Left forelimb (tissue), 1 donor: ENCODE measurements around the gene MRTFA.
"Not testable (repeated sequence)": the region's sequence is repeated elsewhere in the genome, so short reads cannot be mapped to it uniquely, and the experiment has no call there.

Source experiments
- DNase-seq: peaks from one replicate; pipeline ENCODE4 v3.0.0-alpha.2; 2018; ENCODE audit warnings: low spot score

Gene MRTFA

DNA sequence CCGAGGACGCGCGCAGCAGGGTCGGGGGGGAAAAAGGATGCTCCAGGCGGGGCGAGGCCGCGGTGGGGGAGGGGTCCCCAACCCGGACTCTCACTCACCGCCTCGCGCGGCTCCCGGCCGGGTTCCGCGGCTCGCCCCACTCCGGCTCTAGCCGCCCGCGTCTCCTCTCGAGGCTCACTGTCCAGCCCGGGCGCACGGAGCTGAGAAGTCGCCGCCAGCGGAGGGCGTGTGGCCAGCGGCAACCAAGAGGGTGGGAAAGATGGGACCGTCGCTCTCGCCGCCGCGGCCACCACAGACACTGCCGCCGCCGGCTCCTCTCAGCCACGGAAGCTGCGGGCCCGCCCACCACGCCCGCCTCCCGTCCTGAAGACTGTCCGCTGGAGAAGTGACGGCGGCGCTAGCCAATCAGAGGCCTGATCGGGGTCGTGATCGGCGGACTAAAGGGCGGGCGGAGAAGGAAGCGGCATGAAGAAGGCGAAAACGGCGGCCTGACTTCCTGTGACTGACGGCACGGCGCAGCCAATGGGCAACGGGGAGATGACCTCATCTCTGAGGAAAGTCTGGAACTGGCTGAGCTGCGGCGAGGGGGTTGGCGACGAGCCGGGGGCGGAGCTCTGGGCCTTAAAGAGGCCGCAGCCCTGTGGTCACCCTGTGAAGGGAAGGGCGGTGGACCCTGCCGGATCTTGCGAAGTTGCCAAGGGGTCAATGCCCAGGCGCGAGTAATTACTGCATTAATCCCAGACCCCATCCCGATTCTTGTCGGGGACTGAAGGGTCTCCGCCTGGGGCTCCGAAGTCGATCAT lies at the start of gene MRTFA:
Gene MRTFA, minus strand, starts transcription at position 340 of the 803 bp plus-strand sequence.
- DNase-seq: peak; percentile 100

DNA sequence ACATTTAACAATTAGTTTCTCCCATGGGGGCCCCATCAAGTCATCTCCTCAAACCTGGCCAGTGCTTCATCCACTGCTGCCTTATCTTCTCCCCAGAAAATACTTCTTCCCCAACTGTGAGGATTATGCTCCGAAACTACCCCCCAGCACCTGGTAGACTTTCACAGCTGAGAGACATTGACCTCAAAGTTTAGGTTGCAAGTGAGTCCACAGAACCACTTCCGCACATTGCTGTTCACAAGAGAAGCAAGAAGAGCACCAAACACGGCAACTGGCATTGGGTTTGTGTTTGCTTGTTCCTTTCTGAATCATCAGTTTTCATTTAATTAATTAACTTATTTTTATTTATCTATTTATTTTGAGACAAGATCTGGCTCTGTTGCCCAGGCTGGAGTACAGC lies 48.9 kb upstream of the MRTFA start:
- DNase-seq: no peak

DNA sequence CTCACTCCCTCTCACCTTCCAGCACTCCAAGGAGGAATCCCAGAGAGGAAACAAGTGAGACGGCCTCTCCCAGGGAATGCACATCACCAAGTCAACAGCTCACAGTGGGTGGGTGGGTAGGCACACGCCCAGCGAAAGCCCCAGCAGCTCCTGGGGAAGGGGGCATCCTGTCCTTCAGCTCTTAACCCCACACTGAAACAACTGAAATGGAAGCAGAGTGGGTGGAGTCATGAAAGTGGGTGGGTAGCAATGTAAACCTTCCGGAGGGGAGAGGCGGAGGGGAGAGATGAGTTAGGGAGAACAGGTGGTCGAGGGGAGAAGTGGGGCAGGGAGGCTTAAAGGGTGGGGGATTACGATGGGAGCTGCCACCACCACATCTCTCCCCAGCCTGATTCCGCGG lies 48.2 kb upstream of the MRTFA start:
- DNase-seq: no peak

DNA sequence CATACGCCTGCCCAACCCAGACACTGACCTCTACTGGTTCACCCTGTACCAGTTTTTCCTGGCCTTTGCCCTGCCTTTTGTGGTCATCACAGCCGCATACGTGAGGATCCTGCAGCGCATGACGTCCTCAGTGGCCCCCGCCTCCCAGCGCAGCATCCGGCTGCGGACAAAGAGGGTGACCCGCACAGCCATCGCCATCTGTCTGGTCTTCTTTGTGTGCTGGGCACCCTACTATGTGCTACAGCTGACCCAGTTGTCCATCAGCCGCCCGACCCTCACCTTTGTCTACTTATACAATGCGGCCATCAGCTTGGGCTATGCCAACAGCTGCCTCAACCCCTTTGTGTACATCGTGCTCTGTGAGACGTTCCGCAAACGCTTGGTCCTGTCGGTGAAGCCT lies 44.9 kb upstream of the MRTFA start:
- no peak for DNase-seq

DNA sequence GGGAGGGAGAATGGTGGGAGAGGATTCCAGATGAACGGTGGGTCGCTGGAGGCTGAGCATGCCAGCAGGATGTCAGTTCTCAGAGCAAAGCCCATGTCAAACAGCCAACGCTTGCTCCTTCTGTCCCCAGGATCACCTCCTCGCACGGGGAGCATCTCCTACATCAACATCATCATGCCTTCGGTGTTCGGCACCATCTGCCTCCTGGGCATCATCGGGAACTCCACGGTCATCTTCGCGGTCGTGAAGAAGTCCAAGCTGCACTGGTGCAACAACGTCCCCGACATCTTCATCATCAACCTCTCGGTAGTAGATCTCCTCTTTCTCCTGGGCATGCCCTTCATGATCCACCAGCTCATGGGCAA lies 44.3 kb upstream of the MRTFA start:
- no peak for DNase-seq

DNA sequence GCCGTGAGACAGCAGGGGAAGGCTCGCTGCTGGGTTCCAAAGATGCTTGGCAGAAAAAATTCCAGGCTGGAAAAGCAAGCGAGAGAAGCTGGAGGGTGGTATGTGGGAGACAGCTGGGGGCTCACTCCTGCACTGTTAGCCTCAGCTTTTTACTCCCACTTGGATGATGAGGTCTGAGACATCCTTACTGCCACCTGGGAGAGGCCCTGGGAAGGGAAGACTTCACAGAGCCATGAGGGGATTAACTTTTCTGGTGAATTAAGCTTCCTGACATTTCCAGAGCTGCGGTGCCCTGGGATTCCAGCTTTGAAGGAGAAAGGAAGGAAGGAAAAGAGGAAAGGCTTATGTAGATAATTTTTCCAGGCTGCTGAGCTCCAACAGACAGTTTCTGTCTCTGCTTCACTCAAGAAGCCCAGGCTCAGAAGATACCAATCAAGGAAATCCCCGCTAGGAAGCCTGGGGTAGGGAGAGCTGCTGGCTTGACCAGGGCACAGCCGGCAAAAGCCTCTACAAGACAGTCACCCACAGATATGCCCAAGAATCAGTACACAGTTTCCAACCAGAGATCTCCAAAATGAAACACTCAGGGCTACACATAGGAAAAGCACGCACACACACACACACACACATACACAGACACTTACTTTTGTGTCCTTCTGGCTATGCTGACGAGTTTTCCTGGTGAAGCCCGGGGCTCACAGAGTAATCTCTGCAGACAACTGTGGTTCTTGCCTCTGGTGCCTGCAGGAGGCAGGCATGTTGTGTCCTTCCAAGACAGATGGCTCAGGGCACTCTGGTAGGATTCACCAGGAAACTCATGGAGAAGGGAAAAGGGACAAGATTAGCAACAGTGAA lies 43.7 kb upstream of the MRTFA start:
- DNase-seq: no peak

DNA sequence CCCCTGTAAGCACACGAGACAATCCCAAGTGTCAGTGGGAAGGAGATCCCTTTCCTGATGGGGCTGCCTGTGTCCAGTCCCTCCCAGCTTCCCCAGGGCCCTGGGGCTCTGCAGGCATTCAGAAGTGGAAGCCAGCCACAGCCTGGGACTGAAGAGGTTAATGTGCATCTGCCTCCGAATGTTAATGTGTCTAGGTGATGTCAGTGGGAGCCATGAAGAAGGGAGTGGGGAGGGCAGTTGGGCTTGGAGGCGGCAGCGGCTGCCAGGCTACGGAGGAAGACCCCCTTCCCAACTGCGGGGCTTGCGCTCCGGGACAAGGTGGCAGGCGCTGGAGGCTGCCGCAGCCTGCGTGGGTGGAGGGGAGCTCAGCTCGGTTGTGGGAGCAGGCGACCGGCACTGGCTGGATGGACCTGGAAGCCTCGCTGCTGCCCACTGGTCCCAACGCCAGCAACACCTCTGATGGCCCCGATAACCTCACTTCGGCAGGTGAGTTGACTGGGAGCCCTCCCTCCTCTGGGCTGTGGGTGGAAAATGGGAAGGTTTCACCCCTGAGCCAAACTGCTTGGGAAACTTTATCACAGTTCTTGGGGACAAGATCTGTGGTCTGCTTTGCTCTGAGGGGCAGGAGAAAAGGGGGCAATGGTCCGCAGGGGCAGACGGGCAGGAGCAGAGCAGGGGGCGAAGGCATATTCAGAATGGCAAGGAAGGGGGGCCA lies 42.9 kb upstream of the MRTFA start, which contains the start of gene MCHR1:
Gene MCHR1, plus strand, starts transcription at position 236 of the 715 bp plus-strand sequence. Its CDS starts 169 bp downstream, at position 405.
- no peak for DNase-seq

DNA sequence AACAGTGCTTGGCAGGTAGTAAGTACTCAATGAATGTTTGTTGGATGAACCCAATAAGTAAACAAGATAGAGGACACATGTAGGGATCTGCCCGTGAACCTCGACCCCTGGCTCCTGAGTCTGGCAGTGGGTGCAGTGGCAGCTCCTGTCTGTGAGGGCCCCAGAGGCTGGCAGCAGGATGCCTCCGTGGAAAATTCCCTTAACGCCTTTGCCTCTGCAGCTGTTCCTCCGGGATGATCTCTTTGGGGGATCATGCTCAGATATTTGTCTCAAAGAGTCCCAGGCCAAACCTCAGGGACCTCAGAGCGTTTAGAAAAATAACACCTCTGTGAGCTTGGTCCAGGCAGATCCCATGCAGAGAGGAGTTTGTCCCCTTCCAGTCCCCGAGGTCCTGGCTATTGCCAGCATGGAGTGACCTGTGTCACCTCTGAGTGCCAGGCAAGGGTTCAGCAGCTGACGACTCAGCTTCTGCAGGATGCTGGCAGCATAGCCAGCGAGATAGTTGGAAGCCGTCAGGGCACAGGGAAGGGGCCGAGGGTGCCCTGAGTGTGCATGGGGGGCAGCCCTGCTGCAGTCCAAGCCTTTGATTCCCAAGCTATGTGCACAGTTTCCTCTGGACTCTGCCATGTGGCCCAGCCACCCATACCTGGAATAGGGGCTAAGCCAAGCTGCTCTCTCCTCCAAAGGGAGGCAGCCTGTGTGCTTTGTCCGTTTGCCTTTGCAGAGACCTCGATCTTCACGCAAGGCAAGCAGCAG lies 42.2 kb upstream of the MRTFA start:
- no peak for DNase-seq

DNA sequence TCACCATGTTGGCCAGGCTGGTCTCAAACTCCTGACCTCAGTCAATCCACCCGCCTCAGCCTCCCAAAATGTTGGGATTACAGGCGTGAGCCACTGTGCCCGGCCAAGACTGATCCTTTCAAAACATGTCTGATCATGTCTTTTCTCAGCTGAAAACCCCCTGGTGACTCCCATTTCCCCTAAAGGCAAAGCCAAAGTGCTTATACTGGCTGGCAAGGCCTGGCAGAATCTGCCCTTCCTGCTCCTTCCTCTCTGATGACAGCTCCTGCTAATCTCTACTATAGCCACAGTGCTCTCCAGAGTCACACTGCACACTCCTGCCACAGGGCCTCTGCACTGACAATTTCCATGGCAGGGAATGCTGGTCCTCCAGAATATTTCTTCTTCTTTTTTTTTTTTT lies 40.1 kb upstream of the MRTFA start:
- no peak for DNase-seq

DNA sequence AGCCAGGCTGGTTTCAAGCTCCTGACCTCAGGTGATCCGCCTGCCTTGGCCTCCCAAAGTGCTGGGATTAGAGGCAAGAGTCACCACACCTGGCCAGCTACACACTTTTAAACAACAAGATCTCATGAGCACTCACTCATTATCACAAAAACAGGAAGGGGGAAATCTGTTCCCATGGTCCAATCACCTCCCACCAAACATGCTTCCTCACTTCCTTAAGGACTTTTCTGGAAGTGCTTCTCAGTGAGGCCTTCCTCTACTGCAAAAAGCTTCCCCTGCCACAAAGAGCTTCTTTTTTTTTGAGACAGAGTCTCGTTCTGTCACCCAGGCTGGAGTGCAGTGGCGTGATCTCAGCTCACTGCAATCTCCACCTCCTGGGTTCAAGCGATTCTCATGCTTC lies 39.6 kb upstream of the MRTFA start:
- DNase-seq: not testable (repeated sequence)

DNA sequence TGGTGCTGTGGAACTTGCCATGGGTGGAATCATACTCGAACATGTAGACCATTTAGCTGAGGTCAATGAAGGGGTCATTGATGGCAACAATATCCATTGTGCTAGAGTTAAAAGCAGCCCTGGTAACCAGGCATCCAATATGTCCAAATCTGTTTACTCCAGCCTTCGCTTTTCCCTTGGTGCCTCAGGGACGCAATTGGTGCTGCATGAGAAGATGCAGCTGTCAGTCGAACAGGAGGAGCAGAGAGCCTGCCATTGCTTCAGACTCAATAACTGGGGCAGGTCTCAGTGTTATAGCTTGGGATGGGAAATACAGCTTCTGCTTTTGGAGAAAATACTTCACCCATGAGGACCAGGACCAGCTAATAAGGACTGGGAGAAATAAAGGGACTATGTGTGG lies 37.8 kb upstream of the MRTFA start:
- no peak for DNase-seq

DNA sequence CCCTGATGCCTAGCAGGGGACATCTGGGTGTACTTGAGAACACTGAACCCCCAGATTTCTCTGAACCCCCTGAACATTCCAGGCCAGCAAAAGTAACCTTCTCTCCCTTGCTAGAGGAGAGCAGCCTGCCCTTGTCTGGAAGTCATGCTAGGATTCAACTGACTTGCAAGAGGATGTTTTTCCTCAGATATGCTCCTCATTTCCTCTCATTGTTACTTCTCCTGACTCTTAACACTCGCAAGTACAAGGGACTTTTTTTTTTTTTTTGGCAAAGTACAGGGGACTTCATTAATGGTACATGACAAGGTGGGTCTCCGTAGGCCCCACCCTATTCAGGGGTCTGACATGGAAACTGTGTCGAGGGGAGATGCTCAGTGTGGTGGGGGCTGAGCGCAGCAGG lies 36.5 kb upstream of the MRTFA start:
- DNase-seq: no peak

DNA sequence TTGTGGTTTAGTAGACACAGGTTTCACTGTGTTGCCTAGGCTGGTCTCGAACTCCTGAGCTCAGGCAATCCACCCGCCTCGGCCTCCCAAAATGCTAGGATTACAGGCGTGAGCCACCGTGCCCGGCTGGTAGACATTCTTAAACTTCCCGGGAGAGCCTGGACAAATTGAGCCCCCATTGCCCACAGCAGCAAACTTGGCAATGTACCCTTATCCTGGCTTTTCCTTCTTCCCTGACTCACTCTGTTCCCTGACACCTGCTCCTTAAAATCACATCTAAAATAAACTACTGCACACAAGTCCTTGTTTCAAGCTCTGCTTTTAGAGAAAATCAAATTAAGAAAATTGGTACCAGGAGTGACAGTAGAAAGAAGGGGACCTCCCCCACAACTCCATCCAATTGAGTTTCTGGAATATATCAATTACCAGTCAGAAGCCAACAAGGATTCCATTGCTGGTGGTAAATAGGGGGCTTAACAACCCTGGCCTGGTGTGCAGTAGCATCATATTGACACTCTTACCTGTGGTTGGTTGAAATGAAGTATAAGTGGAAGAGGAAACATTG lies 35.4 kb upstream of the MRTFA start:
- DNase-seq: no peak

DNA sequence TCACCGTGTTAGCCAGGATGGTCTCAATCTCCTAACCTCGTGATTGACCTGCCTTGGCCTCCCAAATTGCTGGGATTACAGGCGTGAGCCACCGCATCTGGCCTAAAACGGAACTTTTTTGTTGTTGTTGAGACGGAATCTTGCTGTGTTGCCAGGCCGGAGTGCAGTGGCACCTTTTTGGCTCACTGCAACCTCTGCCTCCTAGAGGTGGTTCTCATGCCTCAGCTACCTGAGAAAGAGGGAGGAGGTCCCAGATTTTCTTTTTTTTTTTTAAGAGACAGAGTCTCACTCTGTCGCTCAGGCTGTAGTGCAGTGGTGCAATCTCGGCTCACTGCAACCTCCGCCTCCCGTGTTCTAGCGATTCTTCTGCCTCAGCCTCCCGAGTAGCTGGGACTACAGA lies 34.9 kb upstream of the MRTFA start:
- DNase-seq: no peak

DNA sequence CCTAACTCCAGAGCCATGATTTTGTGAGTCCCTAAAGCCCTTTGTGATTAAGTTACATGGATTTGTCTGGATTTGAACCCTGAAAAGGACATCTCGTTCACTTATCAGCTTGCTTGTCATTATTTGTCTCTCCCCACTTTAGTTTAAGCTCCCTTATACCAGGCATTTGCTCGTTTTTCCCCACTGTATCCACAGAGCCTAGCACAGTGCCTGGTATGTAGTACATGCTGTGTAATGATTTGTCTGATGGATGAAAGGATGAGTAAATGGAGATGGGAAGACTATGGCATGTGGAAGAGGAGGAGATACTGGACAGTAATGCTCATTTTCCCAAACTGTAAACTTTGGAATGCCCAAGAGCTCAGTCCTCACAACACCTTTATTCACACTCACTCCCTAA lies 33.5 kb upstream of the MRTFA start:
- DNase-seq: no peak

DNA sequence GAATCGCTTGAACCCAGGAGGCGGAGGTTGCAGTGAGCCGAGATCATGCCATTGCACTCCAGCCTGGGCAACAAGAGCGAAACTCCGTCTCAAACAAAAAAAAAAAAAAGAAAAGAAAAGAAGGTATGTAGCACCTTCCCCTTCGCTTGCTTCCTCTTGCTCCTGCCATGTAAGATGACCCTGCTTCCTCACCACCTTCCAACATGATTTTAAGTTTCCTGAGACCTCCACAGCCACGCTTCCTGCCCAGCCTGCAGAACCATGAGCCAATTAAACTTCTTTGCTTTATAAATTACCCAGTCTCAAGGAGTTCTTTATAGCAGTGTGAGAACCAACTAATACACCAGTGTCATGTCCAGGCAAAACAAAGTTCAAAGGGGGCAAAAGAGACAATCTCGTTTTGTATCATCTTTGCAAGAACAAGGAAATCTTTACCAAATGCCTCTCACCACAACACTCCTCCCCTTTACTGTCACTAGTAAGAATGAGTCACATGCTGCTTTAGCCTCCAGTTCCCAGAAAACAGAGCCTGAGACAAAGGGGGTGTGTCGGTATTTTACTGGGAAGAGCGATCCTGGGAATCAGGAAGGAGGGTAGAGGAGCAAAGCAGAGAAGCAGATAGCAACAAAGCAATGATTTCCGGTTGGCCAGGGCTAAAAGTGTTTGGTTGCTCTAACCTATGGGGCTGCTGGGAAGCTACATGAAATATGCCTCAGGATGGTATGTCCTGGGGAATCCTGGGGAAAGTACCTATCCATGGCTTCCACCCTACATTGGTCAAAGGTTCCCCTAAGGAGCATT lies 32.3 kb upstream of the MRTFA start:
- no peak for DNase-seq

DNA sequence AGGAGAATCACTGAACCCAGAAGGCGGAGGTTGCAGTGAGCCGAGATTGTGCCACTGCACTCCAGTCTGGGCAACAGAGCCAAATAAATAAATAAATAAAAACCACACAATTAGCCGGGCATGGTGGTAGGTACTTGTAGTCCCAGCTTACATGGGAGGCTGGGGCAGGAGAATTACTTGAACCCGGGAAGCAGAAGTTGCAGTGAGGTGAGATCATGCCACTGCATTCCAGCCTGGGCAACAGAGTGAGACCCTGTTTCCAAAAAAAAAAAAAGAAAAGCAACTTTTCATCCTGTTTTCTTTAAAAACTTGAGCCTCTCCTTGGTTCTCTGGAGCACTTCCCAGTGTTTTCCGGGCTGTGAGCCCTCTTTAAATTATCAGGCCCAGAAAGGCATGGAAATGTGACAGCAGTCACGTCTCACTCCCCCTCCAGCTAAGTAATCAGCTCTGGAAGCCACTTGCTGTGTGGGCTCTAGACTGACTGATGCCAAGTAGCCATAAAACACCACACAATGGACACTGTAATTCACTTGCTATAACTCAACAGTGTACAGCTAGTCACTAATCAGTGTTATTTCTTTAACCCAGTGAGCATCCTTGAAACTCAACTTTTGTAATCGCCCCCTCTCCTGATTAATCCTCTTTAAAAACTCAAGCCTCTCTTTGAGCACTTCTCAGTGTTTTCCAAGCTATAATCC lies 29.8 kb upstream of the MRTFA start:
- no peak for DNase-seq

DNA sequence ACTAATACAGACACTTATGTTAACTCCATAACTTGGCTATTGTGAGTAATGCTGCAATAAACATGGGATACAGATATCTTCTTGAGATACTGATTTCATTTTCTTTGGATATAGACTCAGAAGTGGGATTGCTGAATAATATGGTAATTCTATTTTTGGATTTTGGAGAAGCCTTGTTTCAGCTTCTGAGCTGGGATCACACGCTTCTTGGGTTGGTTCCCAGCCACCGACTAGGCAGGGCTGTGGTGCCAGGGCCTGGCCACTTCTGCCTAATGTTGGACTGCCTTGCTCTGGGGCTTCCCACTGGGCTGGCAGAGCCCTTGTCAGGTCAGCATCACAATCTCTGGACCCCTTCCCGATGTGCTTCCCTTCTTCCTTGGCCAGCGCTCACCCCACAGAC lies 28.8 kb upstream of the MRTFA start:
- DNase-seq: no peak

DNA sequence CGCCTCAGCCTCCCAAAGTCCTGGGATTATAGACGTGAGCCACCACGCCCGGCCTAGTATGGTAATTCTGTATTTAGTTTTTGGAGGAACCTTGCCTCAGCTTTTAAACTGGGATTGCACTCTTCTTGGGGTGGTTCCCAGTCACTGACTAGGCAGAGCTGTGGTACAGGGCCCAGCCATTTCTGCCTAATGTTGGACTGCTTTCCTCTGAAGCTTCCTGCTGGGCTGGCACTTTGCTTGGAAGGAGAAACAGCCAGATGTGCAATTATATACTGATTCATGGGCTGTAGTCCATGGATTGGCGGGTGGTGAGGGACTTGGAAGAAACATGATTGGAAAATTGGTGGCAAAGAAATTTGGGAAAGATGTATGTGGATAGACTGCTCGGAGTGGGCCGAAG lies 25.2 kb upstream of the MRTFA start:
- DNase-seq: no peak

DNA sequence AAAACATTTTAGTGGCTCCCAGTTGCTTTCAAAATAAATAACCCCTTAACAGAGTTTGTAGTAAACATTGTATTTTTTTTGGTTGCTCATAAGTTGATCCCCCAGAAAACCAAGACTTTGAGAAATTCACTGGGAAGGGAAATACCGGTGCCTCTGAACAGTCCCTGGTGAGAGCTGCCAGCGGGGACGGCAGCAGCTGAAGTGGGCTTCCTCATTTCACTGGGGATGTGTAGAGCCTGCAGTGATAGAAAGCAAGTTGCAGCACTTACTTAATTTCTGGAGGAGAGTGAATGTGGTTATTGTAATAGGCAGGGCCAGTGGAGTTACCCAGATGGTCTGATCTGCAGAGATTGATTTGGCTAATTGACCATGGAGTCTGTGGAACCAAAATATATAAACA lies 24.2 kb upstream of the MRTFA start:
- no peak for DNase-seq
